ENCODE results near the gene HAUS7. TPM values are rescaled to one million over a fixed set of nuclear protein-coding genes. Genes with fewer than 3 reads are reported as not detected.

The HAUS7 gene
- total RNA-seq, 2 experiments from 2014 or later: 42.5 to 47.9 TPM

- no peaks in the 10 kb centered on the region for H4K20me1 ChIP-seq (ENCODE audit: insufficient read depth, low read length)
- H3K36me3 ChIP-seq (ENCODE audit: insufficient read depth, low read length): no peaks in the 10 kb centered on the region
- no peaks in the 10 kb centered on the region for H3K4me1 ChIP-seq (ENCODE audit: insufficient read depth, low read length, poor library complexity, severe bottlenecking)
- no peaks in the 10 kb centered on the region for H3K9me2 ChIP-seq (ENCODE audit: insufficient read depth, low read length)
- no peak for DNase-seq (ENCODE audit: low spot score)
- H3K9me3 ChIP-seq (ENCODE audit: low read length): no peaks in the 10 kb centered on the region
- no peak overlapping the region for H3K4me2 ChIP-seq (ENCODE audit: low read length)
- intact Hi-C loops (cut with micrococcal nuclease; ENCODE audit: unreplicated experiment): no loop called here
- no peak overlapping the region for H3K27ac ChIP-seq (ENCODE audit: low read depth, low read length, poor library complexity, severe bottlenecking)
- no peaks in the 10 kb centered on the region for H3K79me2 ChIP-seq (ENCODE audit: insufficient read depth, low read depth, low read length)
- no TSS peak for BruUV-seq (replicated peaks)
- ChIA-PET CTCF (ENCODE audit: unreplicated experiment) (no interaction called here), POLR2A (no interaction called here)
- no peak overlapping the region for H3K4me3 ChIP-seq (ENCODE audit: low read depth, low read length, poor library complexity, severe bottlenecking)
- TF ChIP-seq CTCF (conservative IDR thresholded peaks at IDR 0.05; ENCODE audit: low read length) (no peak), EZH2phosphoT487 (IDR thresholded peaks at IDR 0.05; ENCODE audit: borderline replicate concordance, low read depth, low read length) (no peak)
- no peak overlapping the region for H2AFZ ChIP-seq (ENCODE audit: low read length)
Observed at GRCh38 chrX:153502131-153502530, 31.8 kb upstream of the HAUS7 start.

GRCh38 chrX:153501530-153501929 lies 31.2 kb upstream of the HAUS7 start:
- no peaks in the 10 kb centered on the region for H3K79me2 ChIP-seq (ENCODE audit: insufficient read depth, low read depth, low read length)
- no peak overlapping the region for H3K4me2 ChIP-seq (ENCODE audit: low read length)
- BruUV-seq (replicated peaks): no TSS peak
- H3K4me3 ChIP-seq (ENCODE audit: low read depth, low read length, poor library complexity, severe bottlenecking): no peak overlapping the region
- no peaks in the 10 kb centered on the region for H3K4me1 ChIP-seq (ENCODE audit: insufficient read depth, low read length, poor library complexity, severe bottlenecking)
- CTCF ChIA-PET (ENCODE audit: unreplicated experiment): no interaction called here
- H3K9me3 ChIP-seq (ENCODE audit: low read length): no peaks in the 10 kb centered on the region
- no peaks in the 10 kb centered on the region for H3K36me3 ChIP-seq (ENCODE audit: insufficient read depth, low read length)
- no peak for DNase-seq (ENCODE audit: low spot score)
- POLR2A ChIA-PET: no interaction called here
- no peak overlapping the region for H3K27ac ChIP-seq (ENCODE audit: low read depth, low read length, poor library complexity, severe bottlenecking)
- no peaks in the 10 kb centered on the region for H4K20me1 ChIP-seq (ENCODE audit: insufficient read depth, low read length)
- no peaks in the 10 kb centered on the region for H3K9me2 ChIP-seq (ENCODE audit: insufficient read depth, low read length)
- intact Hi-C loops (cut with micrococcal nuclease; ENCODE audit: unreplicated experiment): no loop called here
- H2AFZ ChIP-seq (ENCODE audit: low read length): no peak overlapping the region
- no peak for TF ChIP-seq CTCF (conservative IDR thresholded peaks at IDR 0.05; ENCODE audit: low read length)
- TF ChIP-seq EZH2phosphoT487 (IDR thresholded peaks at IDR 0.05; ENCODE audit: borderline replicate concordance, low read depth, low read length): no peak

- Histone ChIP-seq H3K9me3 (ENCODE audit: low read length) (no peaks in the 10 kb centered on the region), H3K36me3 (ENCODE audit: insufficient read depth, low read length) (no peaks in the 10 kb centered on the region), H4K20me1 (ENCODE audit: insufficient read depth, low read length) (no peaks in the 10 kb centered on the region), H3K27ac (ENCODE audit: low read depth, low read length, poor library complexity, severe bottlenecking) (no peak overlapping the region), H3K9me2 (ENCODE audit: insufficient read depth, low read length) (no peaks in the 10 kb centered on the region), H3K79me2 (ENCODE audit: insufficient read depth, low read depth, low read length) (no peaks in the 10 kb centered on the region), H3K4me2 (ENCODE audit: low read length) (no peak overlapping the region), H2AFZ (ENCODE audit: low read length) (no peak overlapping the region), H3K4me1 (ENCODE audit: insufficient read depth, low read length, poor library complexity, severe bottlenecking) (no peaks in the 10 kb centered on the region), H3K4me3 (ENCODE audit: low read depth, low read length, poor library complexity, severe bottlenecking) (no peak overlapping the region)
- intact Hi-C loops (cut with micrococcal nuclease; ENCODE audit: unreplicated experiment): no loop called here
- DNase-seq (ENCODE audit: low spot score): no peak
- ChIA-PET CTCF (ENCODE audit: unreplicated experiment) (no interaction called here), POLR2A (no interaction called here)
- TF ChIP-seq EZH2phosphoT487 (IDR thresholded peaks at IDR 0.05; ENCODE audit: borderline replicate concordance, low read depth, low read length) (no peak), CTCF (conservative IDR thresholded peaks at IDR 0.05; ENCODE audit: low read length) (no peak)
- BruUV-seq (replicated peaks): no TSS peak
Observed at GRCh38 chrX:153500676-153501280, 30.4 kb upstream of the HAUS7 start.
